ENCODE results near the gene IGFL1. TPM values are rescaled to one million over a fixed set of nuclear protein-coding genes. Genes with fewer than 3 reads are reported as not detected.

The IGFL1 gene
- total and polyA plus RNA-seq, 2 experiments from 2014 or later, result not detected

GRCh38 chr19:46209472-46209871 is 20.1 kb upstream of the IGFL1 start (continued):
- TF ChIP-seq, protein P1, sequence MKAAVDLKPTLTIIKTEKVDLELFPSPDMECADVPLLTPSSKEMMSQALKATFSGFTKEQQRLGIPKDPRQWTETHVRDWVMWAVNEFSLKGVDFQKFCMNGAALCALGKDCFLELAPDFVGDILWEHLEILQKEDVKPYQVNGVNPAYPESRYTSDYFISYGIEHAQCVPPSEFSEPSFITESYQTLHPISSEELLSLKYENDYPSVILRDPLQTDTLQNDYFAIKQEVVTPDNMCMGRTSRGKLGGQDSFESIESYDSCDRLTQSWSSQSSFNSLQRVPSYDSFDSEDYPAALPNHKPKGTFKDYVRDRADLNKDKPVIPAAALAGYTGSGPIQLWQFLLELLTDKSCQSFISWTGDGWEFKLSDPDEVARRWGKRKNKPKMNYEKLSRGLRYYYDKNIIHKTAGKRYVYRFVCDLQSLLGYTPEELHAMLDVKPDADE (IDR thresholded peaks at IDR 0.05), result no peak
- TF ChIP-seq POLR2AphosphoS5 (IDR thresholded peaks at IDR 0.05; ENCODE audit: low read depth) (no peak), CREB1 (CRISPR knock-in tag; IDR thresholded peaks at IDR 0.05; ENCODE audit: low read depth) (no peak), EZH2phosphoT487 (IDR thresholded peaks at IDR 0.05; ENCODE audit: unreplicated experiment) (no peak), ZNF331 (CRISPR knock-in tag; IDR thresholded peaks at IDR 0.05; ENCODE audit: low read depth) (no peak)

DNA sequence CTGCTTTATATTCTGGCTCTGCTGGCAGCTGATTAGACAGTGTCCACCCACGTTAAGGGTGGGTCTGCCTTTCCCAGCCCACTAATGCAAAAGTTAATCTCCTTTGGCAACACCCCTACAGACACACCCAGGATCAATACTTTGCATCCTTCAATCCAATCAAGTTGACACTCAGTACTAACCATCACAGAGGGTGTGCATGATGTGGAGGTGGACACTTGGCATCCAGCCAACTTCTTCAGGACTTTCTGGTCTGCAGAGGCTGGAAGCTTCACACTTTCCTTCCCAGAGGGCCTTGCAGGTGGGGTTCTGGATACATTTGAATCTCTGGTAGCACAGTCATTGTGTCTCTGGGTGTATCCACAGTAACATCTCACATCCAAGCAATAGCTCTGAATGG is 18.9 kb upstream of the IGFL1 start:
- H3K36me3 Mint-ChIP-seq (ENCODE audit: low read depth), result no peaks in the 10 kb centered on the region
- H3K4me2 ChIP-seq, result peak overlapping the region; percentile 47; the same call in 1 of the 2 replicates
- TF ChIP-seq REST (IDR thresholded peaks at IDR 0.05; ENCODE audit: unreplicated experiment) (no peak), NANOG (IDR thresholded peaks at IDR 0.05; ENCODE audit: borderline replicate concordance) (no peak), JUNB (IDR thresholded peaks at IDR 0.05; ENCODE audit: unreplicated experiment) (no peak), EZH2phosphoT487 (IDR thresholded peaks at IDR 0.05; ENCODE audit: unreplicated experiment) (no peak), ZNF114 (CRISPR knock-in tag; IDR thresholded peaks at IDR 0.05) (no peak), CREB1 (CRISPR knock-in tag; IDR thresholded peaks at IDR 0.05; ENCODE audit: low read depth) (no peak), STAT1 (IDR thresholded peaks at IDR 0.05; ENCODE audit: unreplicated experiment) (no peak), EZH2 (IDR thresholded peaks at IDR 0.05; ENCODE audit: low read depth, unreplicated experiment) (no peak)
- TF ChIP-seq, protein P1 (IDR thresholded peaks at IDR 0.05), result no peak
- TF ChIP-seq, protein P2, sequence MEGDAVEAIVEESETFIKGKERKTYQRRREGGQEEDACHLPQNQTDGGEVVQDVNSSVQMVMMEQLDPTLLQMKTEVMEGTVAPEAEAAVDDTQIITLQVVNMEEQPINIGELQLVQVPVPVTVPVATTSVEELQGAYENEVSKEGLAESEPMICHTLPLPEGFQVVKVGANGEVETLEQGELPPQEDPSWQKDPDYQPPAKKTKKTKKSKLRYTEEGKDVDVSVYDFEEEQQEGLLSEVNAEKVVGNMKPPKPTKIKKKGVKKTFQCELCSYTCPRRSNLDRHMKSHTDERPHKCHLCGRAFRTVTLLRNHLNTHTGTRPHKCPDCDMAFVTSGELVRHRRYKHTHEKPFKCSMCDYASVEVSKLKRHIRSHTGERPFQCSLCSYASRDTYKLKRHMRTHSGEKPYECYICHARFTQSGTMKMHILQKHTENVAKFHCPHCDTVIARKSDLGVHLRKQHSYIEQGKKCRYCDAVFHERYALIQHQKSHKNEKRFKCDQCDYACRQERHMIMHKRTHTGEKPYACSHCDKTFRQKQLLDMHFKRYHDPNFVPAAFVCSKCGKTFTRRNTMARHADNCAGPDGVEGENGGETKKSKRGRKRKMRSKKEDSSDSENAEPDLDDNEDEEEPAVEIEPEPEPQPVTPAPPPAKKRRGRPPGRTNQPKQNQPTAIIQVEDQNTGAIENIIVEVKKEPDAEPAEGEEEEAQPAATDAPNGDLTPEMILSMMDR (conservative IDR thresholded peaks at IDR 0.05; ENCODE audit: low read depth in 2 of 2), result no peak
- H3K27ac ChIP-seq (ENCODE audit: low read depth), result peak overlapping the region; percentile 81
- no peaks in the 10 kb centered on the region for H3K4me1 ChIP-seq (ENCODE audit: insufficient read depth)
- peak overlapping the region; percentile 70 for H3K27ac Mint-ChIP-seq
- H3K4me3 Mint-ChIP-seq, result no peak overlapping the region
- H3K36me3 ChIP-seq (ENCODE audit: insufficient read depth), result no peaks in the 10 kb centered on the region
- no peak overlapping the region for H3K4me3 ChIP-seq
- no peak overlapping the region for H2AFZ ChIP-seq
- H3K9me2 ChIP-seq (ENCODE audit: insufficient read depth), result peaks cover 6% of the 10 kb centered on the region; the same call in 1 of the 2 replicates
- no peaks in the 10 kb centered on the region for H3K27me3 ChIP-seq (ENCODE audit: insufficient read depth)
- DNase-seq (ENCODE audit: low spot score) (no peak), ATAC-seq (no peak)
- H3K79me2 ChIP-seq (replicated peaks; ENCODE audit: insufficient read depth), result no peaks in the 10 kb centered on the region
- peaks cover 6% of the 10 kb centered on the region for H3K27me3 Mint-ChIP-seq (ENCODE audit: insufficient read depth, low read depth, poor library complexity)
- no peaks in the 10 kb centered on the region for H4K20me1 ChIP-seq (replicated peaks; ENCODE audit: insufficient read depth)
- H3K4me1 Mint-ChIP-seq, result peaks cover 27% of the 10 kb centered on the region
- no peaks in the 10 kb centered on the region for H3F3A ChIP-seq (replicated peaks; ENCODE audit: low read depth)
- H3K9me3 Mint-ChIP-seq, result peaks cover 6% of the 10 kb centered on the region; the same call in 2 of the 3 replicates
